HepG2 (cell line): ENCODE data around the gene ENGASE. TPM values are rescaled to one million over a fixed set of nuclear protein-coding genes. Genes with fewer than 3 reads are reported as not detected.

Experiments
- ATAC-seq: fragments of 200-7000 bp; cut with Tn5 transposase; 3 replicates; pipeline ENCODE4 v1.9.1; 2020; ENCODE audit warnings: mild to moderate bottlenecking, moderate library complexity
- BruUV-seq: library from RNA; stranded (reverse); fragments of 400-500 nt; replicated peaks from 2 replicates; lab custom pipeline; 2021; lab: Mats Ljungman, UMichigan
- CTCF ChIA-PET: fragments of 300-600 bp; formaldehyde crosslinking; extraction: SDS; loops from one replicate; lab custom pipeline; 2021; ENCODE audit warnings: low total read pairs, inconsistent platforms, low intra/inter-chr PET ratio; lab: Yijun Ruan, JAX
- POLR2A ChIA-PET: fragments of 350-600 bp; sonication (Branson Sonifier 250); formaldehyde crosslinking; loops from one replicate; lab custom pipeline; 2020; ENCODE audit warnings: antibody characterized with exemption, inconsistent platforms; lab: Yijun Ruan, JAX
- DNase-seq: peaks from one replicate; pipeline ENCODE4 v3.0.0-alpha.2; 2015; ENCODE audit warnings: low spot score
- FAIRE-seq: peaks from 3 replicates; lab custom pipeline; 2011; peaks lifted over from hg19 to GRCh38; lab: Jason Lieb, UNC
- H2AFZ ChIP-seq: one replicate; pipeline ENCODE4 v1.6.1; 2011; ENCODE audit warnings: low read length, inconsistent platforms
- H3K27ac ChIP-seq: fragments of 300-600 bp; 3 replicates; pipeline ENCODE4 v1.8.0; 2011; ENCODE audit warnings: mixed run types, mild to moderate bottlenecking, mixed read lengths, low read length, inconsistent platforms; ENCODE audit not compliant: insufficient read depth; ENCODE audit errors: extremely low read length
- H3K27me3 ChIP-seq, 2 experiments: fragments of 200-600 bp in 1 of 2; 2 replicates in 1 of 2; 3 replicates in 1 of 2; pipeline versions ENCODE4 v1.6.0 to v1.8.0; 2011; ENCODE audit warnings: low read length in 2 of 2, mild to moderate bottlenecking in 2 of 2, moderate library complexity in 2 of 2, inconsistent platforms in 1 of 2; ENCODE audit not compliant: insufficient read depth in 2 of 2, control insufficient read depth in 1 of 2
- H3K36me3 ChIP-seq, 2 experiments: fragments of 200-600 bp in 1 of 2; replicated peaks in 1 of 2; 2 replicates in 1 of 2; 3 replicates in 1 of 2; pipeline versions ENCODE4 v1.5.1 to v1.8.0; 2011; ENCODE audit warnings: low read length in 2 of 2, inconsistent platforms in 1 of 2; ENCODE audit not compliant: insufficient read depth in 2 of 2, control insufficient read depth in 1 of 2
- H3K4me1 ChIP-seq: 2 replicates; pipeline ENCODE4 v1.5.1; 2012; ENCODE audit warnings: low read length, inconsistent platforms; ENCODE audit not compliant: insufficient read depth
- H3K4me2 ChIP-seq: 2 replicates; pipeline ENCODE4 v1.6.0; 2011; ENCODE audit warnings: low read depth, low read length, inconsistent platforms
- H3K4me3 ChIP-seq, 3 experiments: fragments of 200-600 bp in 1 of 3; sonication (generic), shearing (Covaris generic) in 1 of 3; replicated peaks in 1 of 3; 2 replicates each; pipeline ENCODE4 v1.5.1; 2011 to 2016; ENCODE audit warnings: low read length in 3 of 3, inconsistent platforms in 2 of 3, low read depth in 2 of 3, mild to moderate bottlenecking in 2 of 3, control low read depth in 1 of 3, mixed read lengths in 1 of 3; ENCODE audit not compliant: insufficient read depth in 1 of 3
- H3K79me2 ChIP-seq: one replicate; pipeline ENCODE4 v1.6.1; 2011; ENCODE audit warnings: low read length, inconsistent platforms; ENCODE audit not compliant: insufficient read depth
- H3K9ac ChIP-seq: 2 replicates; pipeline ENCODE4 v1.6.0; 2011; ENCODE audit warnings: mild to moderate bottlenecking, low read depth, low read length, inconsistent platforms; ENCODE audit not compliant: insufficient read depth
- H3K9me3 ChIP-seq: 2 replicates; pipeline ENCODE4 v1.5.1; 2012; ENCODE audit warnings: mild to moderate bottlenecking, low read length
- H4K20me1 ChIP-seq: 2 replicates; pipeline ENCODE4 v1.6.0; 2011; ENCODE audit warnings: inconsistent platforms, mild to moderate bottlenecking, low read length, moderate library complexity; ENCODE audit not compliant: insufficient read depth
- ATF7 ChIP-seq, 2 experiments: fragments of 450-650 bp in 1 of 2; sonication (generic) in 1 of 2; formaldehyde crosslinking in 1 of 2; IDR thresholded peaks; 2 replicates each; pipeline versions ENCODE4 v1.4.0 to v1.6.1; 2016 to 2020; ENCODE audit warnings: antibody characterized with exemption in 1 of 2, mild to moderate bottlenecking in 1 of 2, missing genetic modification reagents in 1 of 2
- ATM ChIP-seq: fragments of 450-650 bp; IDR thresholded peaks from 2 replicates; pipeline ENCODE4 v1.7.1; 2017; ENCODE audit warnings: mild to moderate bottlenecking, borderline replicate concordance
- FOXP1 ChIP-seq, 2 experiments: fragments of 450-650 bp in 1 of 2; IDR thresholded peaks; 2 replicates each; pipeline ENCODE4 v1.6.1; 2017 to 2018; ENCODE audit warnings: antibody characterized with exemption in 1 of 2
- NONO ChIP-seq, 2 experiments: fragments of 450-650 bp in 1 of 2; sonication (generic) in 1 of 2; formaldehyde crosslinking in 1 of 2; IDR thresholded peaks in 1 of 2; conservative IDR thresholded peaks in 1 of 2; 2 replicates each; pipeline versions ENCODE4 v1.6.1 to v1.8.0; 2017 to 2022; ENCODE audit warnings: mild to moderate bottlenecking in 1 of 2, missing genetic modification reagents in 1 of 2, moderate library complexity in 1 of 2
- PLRG1 ChIP-seq: fragments of 450-650 bp; conservative IDR thresholded peaks from 2 replicates; pipeline ENCODE4 v1.6.1; 2016
- SP1 ChIP-seq, 2 experiments: fragments of 450-650 bp in 1 of 2; sonication (generic) in 1 of 2; formaldehyde crosslinking in 1 of 2; IDR thresholded peaks; 2 replicates each; pipeline versions ENCODE4 v1.4.0 to v1.6.1; 2016 to 2020; ENCODE audit warnings: missing genetic modification reagents in 1 of 2
- ZNF263 ChIP-seq: sonication (generic); formaldehyde crosslinking; IDR thresholded peaks from 2 replicates; pipeline ENCODE4 v1.4.0; 2020; ENCODE audit warnings: missing genetic modification reagents
- WGBS: methylation state at CpG from one replicate; pipeline ENCODE4 v1.1.6; 2017; ENCODE audit warnings: low lambda C conversion rate; 5-methylcytosine and 5-hydroxymethylcytosine counted together
- in situ Hi-C: cut with HindIII; loops from 2 replicates; pipeline ENCODE4 v1.10.0; 2017; ENCODE audit warnings: low pct_unique_long_range_greater_than_20kb; ENCODE audit not compliant: extremely low pct_ligation_motif_present
- intact Hi-C: fragments of 100-400 bp; cut with micrococcal nuclease; formaldehyde crosslinking; loops from one replicate; pipeline ENCODE4 v1.10.0; 2022; ENCODE audit not compliant: unreplicated experiment
- polyA plus RNA-seq, 8 experiments: library from polyadenylated mRNA; depleted of rRNA in 3 of 8; stranded (reverse) in 7 of 8; unstranded in 1 of 8; fragments of >200 nt; fragmentation: Illumina TruSeq in 4 of 8; extraction: Trizol in 4 of 8; gene quantifications; 2 replicates each; pipeline versions ENCODE4 v1.2.1 to v1.2.3, GENCODE V29; 2011 to 2016; ENCODE audit warnings: low read depth in 4 of 8, missing spikeins in 1 of 8, mixed read lengths in 1 of 8; ENCODE audit not compliant: insufficient read depth in 1 of 8
- total RNA-seq, 5 experiments: library from RNA; depleted of rRNA; stranded (reverse); fragments of >200 nt; fragmentation: Illumina TruSeq; extraction: Trizol; gene quantifications; 2 replicates each; pipeline ENCODE4 v1.2.3, GENCODE V29; 2016; ENCODE audit warnings: low read depth in 1 of 5
- TF ChIP-seq, protein P1 (sequence below): sonication (generic); formaldehyde crosslinking; IDR thresholded peaks from 2 replicates; pipeline ENCODE4 v1.8.0; 2022; ENCODE audit warnings: mild to moderate bottlenecking, missing genetic modification reagents

The ENGASE gene
- total and polyA plus RNA-seq, 2 of the 13 experiments (the other 11 are each of a cell fraction or from before 2014, with no cell fraction given), result 10.6 to 18.1 TPM

DNA sequence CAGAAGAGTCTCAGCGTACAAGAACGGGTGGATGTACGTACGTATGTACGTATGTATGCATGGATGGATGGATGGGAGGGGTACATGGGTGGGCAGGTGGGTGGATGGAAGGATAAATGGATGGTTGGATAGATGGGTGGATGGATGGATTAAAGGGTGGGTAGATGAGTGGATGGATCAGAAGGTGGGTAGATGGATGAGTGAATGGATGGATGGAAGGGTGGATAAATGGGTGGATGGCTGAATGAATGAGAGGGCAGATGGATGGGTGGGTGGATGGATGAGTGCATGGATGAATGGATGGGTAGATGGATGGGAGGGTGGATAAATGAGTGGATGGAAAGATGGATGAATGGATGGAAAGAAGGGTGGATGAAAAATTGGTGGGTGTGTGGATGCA is 45.6 kb downstream of the ENGASE start:
- ChIA-PET POLR2A (no interaction called here), CTCF (no interaction called here)
- 0 out of 2 replicates have a peak, but pooled peaks have one; percentile 18 for TF ChIP-seq FOXP1 (IDR thresholded peaks at IDR 0.05)
- no peak for TF ChIP-seq FOXP1 (CRISPR knock-in tag; IDR thresholded peaks at IDR 0.05)
- TF ChIP-seq NONO (IDR thresholded peaks at IDR 0.05), result 0 out of 2 replicates have a peak, but pooled peaks have one; percentile 9
- TF ChIP-seq NONO (CRISPR knock-in tag; conservative IDR thresholded peaks at IDR 0.05), result no peak
- TF ChIP-seq ZNF263 (CRISPR knock-in tag), result no peak
- peak; percentile 27; the same call in 1 of the 2 replicates for TF ChIP-seq SP1 (IDR thresholded peaks at IDR 0.05)
- no peak for TF ChIP-seq SP1 (CRISPR knock-in tag; IDR thresholded peaks at IDR 0.05)
- TF ChIP-seq, protein P1, sequence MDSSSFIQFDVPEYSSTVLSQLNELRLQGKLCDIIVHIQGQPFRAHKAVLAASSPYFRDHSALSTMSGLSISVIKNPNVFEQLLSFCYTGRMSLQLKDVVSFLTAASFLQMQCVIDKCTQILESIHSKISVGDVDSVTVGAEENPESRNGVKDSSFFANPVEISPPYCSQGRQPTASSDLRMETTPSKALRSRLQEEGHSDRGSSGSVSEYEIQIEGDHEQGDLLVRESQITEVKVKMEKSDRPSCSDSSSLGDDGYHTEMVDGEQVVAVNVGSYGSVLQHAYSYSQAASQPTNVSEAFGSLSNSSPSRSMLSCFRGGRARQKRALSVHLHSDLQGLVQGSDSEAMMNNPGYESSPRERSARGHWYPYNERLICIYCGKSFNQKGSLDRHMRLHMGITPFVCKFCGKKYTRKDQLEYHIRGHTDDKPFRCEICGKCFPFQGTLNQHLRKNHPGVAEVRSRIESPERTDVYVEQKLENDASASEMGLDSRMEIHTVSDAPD, result no peak
- TF ChIP-seq PLRG1, result peak; percentile 23; the same call in 1 of the 2 replicates
- 0 out of 2 replicates have a peak, but pooled peaks have one; percentile 16 for TF ChIP-seq ATM
- 0 out of 2 replicates have a peak, but pooled peaks have one; percentile 12 for TF ChIP-seq ATF7 (IDR thresholded peaks at IDR 0.05)
- no peak for TF ChIP-seq ATF7 (CRISPR knock-in tag; IDR thresholded peaks at IDR 0.05)
- 0 out of 2 replicates have a peak, but pooled peaks cover 6% of the 10 kb centered on the region for H3K4me1 ChIP-seq
- BruUV-seq, result no TSS peak
- H3K4me2 ChIP-seq, result no peak overlapping the region
- ATAC-seq, result no peak
- no peaks in the 10 kb centered on the region for H3K36me3 ChIP-seq
- no peaks in the 10 kb centered on the region; the same call in none of the 2 replicates for H4K20me1 ChIP-seq
- H3K79me2 ChIP-seq, result no peaks in the 10 kb centered on the region
- FAIRE-seq, result no peak
- H2AFZ ChIP-seq, result no peak overlapping the region
- peaks cover 31 to 75% of the 10 kb centered on the region in 2 experiments for H3K27me3 ChIP-seq
- intact Hi-C loops (no loop called here), in situ Hi-C loops (no loop called here)
- no peak overlapping the region for H3K27ac ChIP-seq
- 21% methylated on average over 5 of the region's 5 CpGs for WGBS
- H3K9ac ChIP-seq, result no peak overlapping the region
- DNase-seq, result no peak
- no peak overlapping the region for H3K4me3 ChIP-seq
- H3K9me3 ChIP-seq, result no peaks in the 10 kb centered on the region
